Calu3 (cell line): ENCODE data around the gene GPR107. TPM values are rescaled to one million over a fixed set of nuclear protein-coding genes. Genes with fewer than 3 reads are reported as not detected.

ENCODE experiments used
- BruUV-seq: library from RNA; stranded (reverse); fragments of 400-500 nt; replicated peaks from 2 replicates; lab custom pipeline; 2021; lab: Mats Ljungman, UMichigan
- CTCF ChIA-PET: fragments of 300-600 bp; sonication (Branson Sonifier 250); formaldehyde crosslinking; loops from one replicate; lab custom pipeline; 2022; ENCODE audit warnings: antibody characterized with exemption; lab: Charles Lee
- DNase-seq: peaks from one replicate; pipeline ENCODE4 v3.0.0; 2022
- H3K27ac Mint-ChIP-seq: one replicate; pipeline ENCODE4 v1.8.0; 2022; ENCODE audit warnings: mixed read lengths; ENCODE audit not compliant: unreplicated experiment
- H3K27me3 Mint-ChIP-seq: one replicate; pipeline ENCODE4 v1.8.0; 2022; ENCODE audit warnings: mixed read lengths; ENCODE audit not compliant: unreplicated experiment
- H3K36me3 Mint-ChIP-seq: one replicate; pipeline ENCODE4 v1.8.0; 2022; ENCODE audit warnings: mild to moderate bottlenecking, moderate library complexity, mixed read lengths; ENCODE audit not compliant: insufficient read depth, unreplicated experiment
- H3K4me1 Mint-ChIP-seq: one replicate; pipeline ENCODE4 v1.8.0; 2022; ENCODE audit warnings: mild to moderate bottlenecking, low read depth, mixed read lengths; ENCODE audit not compliant: unreplicated experiment
- H3K4me3 Mint-ChIP-seq: one replicate; pipeline ENCODE4 v1.8.0; 2022; ENCODE audit warnings: mild to moderate bottlenecking, low read depth, moderate library complexity, mixed read lengths; ENCODE audit not compliant: unreplicated experiment
- H3K9me3 Mint-ChIP-seq: one replicate; pipeline ENCODE4 v1.8.0; 2022; ENCODE audit warnings: low read depth, mixed read lengths; ENCODE audit not compliant: unreplicated experiment
- intact Hi-C: fragments of 100-400 bp; cut with micrococcal nuclease; formaldehyde crosslinking; loops from one replicate; pipeline ENCODE4 v1.10.0; 2022; ENCODE audit not compliant: unreplicated experiment
- total RNA-seq: library from RNA; stranded (reverse); gene quantifications from 2 replicates; pipeline ENCODE4 v1.2.3, GENCODE V29; 2022
- TF ChIP-seq, protein P1 (sequence below): fragments of 200-600 bp; IDR thresholded peaks from one replicate; pipeline ENCODE4 v1.8.0; 2022; ENCODE audit warnings: antibody characterized with exemption; ENCODE audit not compliant: unreplicated experiment

Gene GPR107
- total RNA-seq, 1 experiment from 2014 or later, result 43.4 TPM

- intact Hi-C loops, result no loop called here
- BruUV-seq, result no TSS peak
- no peak overlapping the region for H3K4me3 Mint-ChIP-seq
Observed at GRCh38 chr9:130160862-130161470, 107.3 kb downstream of the GPR107 start.

DNA sequence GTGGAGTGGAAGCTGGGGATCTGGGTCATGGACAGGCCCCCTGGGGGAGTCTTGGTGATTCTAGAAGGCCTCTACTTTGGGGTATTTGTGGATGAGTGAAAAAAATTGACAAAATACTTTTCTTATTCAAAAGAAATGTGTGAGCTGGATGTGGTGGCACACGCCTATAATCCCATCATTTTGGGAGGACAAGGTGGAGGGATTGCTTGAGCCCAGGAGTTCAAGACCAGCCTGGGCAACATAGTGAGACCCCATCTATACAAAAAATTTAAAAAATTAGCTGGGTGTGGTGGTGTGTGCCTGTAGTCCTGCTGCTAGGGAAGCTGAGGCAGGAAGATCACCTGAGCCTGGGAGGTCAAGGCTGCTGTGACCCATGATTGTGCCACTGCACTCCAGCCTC lies 111.9 kb downstream of the GPR107 start:
- no peaks in the 10 kb centered on the region for H3K4me1 Mint-ChIP-seq
- TF ChIP-seq, protein P1, sequence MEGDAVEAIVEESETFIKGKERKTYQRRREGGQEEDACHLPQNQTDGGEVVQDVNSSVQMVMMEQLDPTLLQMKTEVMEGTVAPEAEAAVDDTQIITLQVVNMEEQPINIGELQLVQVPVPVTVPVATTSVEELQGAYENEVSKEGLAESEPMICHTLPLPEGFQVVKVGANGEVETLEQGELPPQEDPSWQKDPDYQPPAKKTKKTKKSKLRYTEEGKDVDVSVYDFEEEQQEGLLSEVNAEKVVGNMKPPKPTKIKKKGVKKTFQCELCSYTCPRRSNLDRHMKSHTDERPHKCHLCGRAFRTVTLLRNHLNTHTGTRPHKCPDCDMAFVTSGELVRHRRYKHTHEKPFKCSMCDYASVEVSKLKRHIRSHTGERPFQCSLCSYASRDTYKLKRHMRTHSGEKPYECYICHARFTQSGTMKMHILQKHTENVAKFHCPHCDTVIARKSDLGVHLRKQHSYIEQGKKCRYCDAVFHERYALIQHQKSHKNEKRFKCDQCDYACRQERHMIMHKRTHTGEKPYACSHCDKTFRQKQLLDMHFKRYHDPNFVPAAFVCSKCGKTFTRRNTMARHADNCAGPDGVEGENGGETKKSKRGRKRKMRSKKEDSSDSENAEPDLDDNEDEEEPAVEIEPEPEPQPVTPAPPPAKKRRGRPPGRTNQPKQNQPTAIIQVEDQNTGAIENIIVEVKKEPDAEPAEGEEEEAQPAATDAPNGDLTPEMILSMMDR, result no peak
- no peak overlapping the region for H3K27ac Mint-ChIP-seq
- peaks cover 52% of the 10 kb centered on the region for H3K27me3 Mint-ChIP-seq
- no peak overlapping the region for H3K4me3 Mint-ChIP-seq
- CTCF ChIA-PET, result no interaction called here
- H3K9me3 Mint-ChIP-seq, result no peaks in the 10 kb centered on the region
- DNase-seq, result no peak
- BruUV-seq, result no TSS peak
- intact Hi-C loops, result no loop called here
- H3K36me3 Mint-ChIP-seq, result peaks cover 4% of the 10 kb centered on the region

More at GRCh38 chr9:130160862-130161470, 107.3 kb downstream of the GPR107 start:
- H3K36me3 Mint-ChIP-seq, result peaks cover 4% of the 10 kb centered on the region
- H3K9me3 Mint-ChIP-seq, result no peaks in the 10 kb centered on the region
- CTCF ChIA-PET, result no interaction called here
- TF ChIP-seq, protein P1, result no peak
- no peak overlapping the region for H3K27ac Mint-ChIP-seq
- H3K27me3 Mint-ChIP-seq, result peaks cover 13% of the 10 kb centered on the region
- DNase-seq, result no peak
- H3K4me1 Mint-ChIP-seq, result no peaks in the 10 kb centered on the region

- H3K27me3 Mint-ChIP-seq, result peaks cover 60% of the 10 kb centered on the region
- no TSS peak for BruUV-seq
- H3K36me3 Mint-ChIP-seq, result peaks cover 4% of the 10 kb centered on the region
Observed at GRCh38 chr9:130166399-130166798, 112.7 kb downstream of the GPR107 start.

DNA sequence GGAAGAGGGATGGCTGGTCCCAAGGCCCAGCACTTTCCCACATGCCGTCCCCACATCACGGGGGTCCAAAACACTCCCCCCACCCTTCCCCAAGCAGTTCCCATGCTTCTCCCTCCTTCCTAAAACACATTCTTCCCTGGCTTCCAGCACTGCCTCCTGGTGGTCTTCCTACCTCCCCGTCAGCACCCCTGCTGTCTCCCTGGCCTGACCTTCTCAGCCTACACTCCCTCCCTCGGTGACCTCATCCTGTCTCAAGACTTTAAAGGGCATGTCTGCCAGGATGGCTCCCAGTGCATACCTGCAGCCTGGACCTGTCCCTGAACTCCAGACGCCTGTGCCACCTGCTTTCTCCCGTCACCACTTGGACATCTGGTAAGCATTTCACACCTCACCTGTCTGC lies 114.2 kb downstream of the GPR107 start:
- intact Hi-C loops, result no loop called here
- TF ChIP-seq, protein P1, result no peak
- BruUV-seq, result no TSS peak
- H3K27me3 Mint-ChIP-seq, result peaks cover 61% of the 10 kb centered on the region
- H3K4me1 Mint-ChIP-seq, result no peaks in the 10 kb centered on the region
- peaks cover 4% of the 10 kb centered on the region for H3K36me3 Mint-ChIP-seq
- no peak overlapping the region for H3K4me3 Mint-ChIP-seq
- H3K9me3 Mint-ChIP-seq, result no peaks in the 10 kb centered on the region
- H3K27ac Mint-ChIP-seq, result no peak overlapping the region
- CTCF ChIA-PET, result no interaction called here
- no peak for DNase-seq

More at GRCh38 chr9:130166399-130166798, 112.7 kb downstream of the GPR107 start:
- no peaks in the 10 kb centered on the region for H3K4me1 Mint-ChIP-seq
- DNase-seq, result no peak
- no peak overlapping the region for H3K27ac Mint-ChIP-seq
- intact Hi-C loops, result no loop called here
- CTCF ChIA-PET, result no interaction called here
- no peak overlapping the region for H3K4me3 Mint-ChIP-seq
- TF ChIP-seq, protein P1, result no peak
- no peaks in the 10 kb centered on the region for H3K9me3 Mint-ChIP-seq
